Coronary artery (tissue), 2 donors: Measurements from ENCODE around the gene PTPRM.

ENCODE experiments used
- DNase-seq: peaks from one replicate; pipeline ENCODE4 v3.0.0-alpha.2; 2017; ENCODE audit warnings: low spot score
- H3K27ac ChIP-seq, 2 donors: fragments of 200-600 bp; sonication (generic); one replicate each; pipeline ENCODE4 v1.5.1; 2016 to 2019
- H3K4me3 ChIP-seq: fragments of 200-600 bp; sonication (generic); 2 replicates; pipeline ENCODE4 v1.5.1; 2016; ENCODE audit warnings: mild to moderate bottlenecking, moderate library complexity
- CTCF ChIP-seq: fragments of 200-600 bp; sonication (generic); IDR thresholded peaks from one replicate; pipeline ENCODE4 v1.5.1; 2019; ENCODE audit warnings: antibody characterized with exemption

The PTPRM gene

GRCh38 chr18:8313043-8313442 is 745.9 kb downstream of the PTPRM start:
- TF ChIP-seq CTCF = no peak
- Histone ChIP-seq H3K27ac (no peak overlapping the region), H3K4me3 (no peak overlapping the region)
- no peak for DNase-seq

GRCh38 chr18:8314124-8314523 is 747.0 kb downstream of the PTPRM start:
- Histone ChIP-seq H3K27ac (no peak overlapping the region), H3K4me3 (no peak overlapping the region)
- no peak for DNase-seq
- no peak for TF ChIP-seq CTCF

- DNase-seq = no peak
- TF ChIP-seq CTCF = no peak
- no peak overlapping the region for H3K4me3 ChIP-seq
- H3K27ac ChIP-seq = no peak overlapping the region
These were observed 752.8 kb downstream of the PTPRM start for GRCh38 chr18:8319798-8320489.

GRCh38 chr18:8322486-8322885 is 755.4 kb downstream of the PTPRM start:
- TF ChIP-seq CTCF = no peak
- no peak overlapping the region for H3K27ac ChIP-seq
- no peak for DNase-seq
- H3K4me3 ChIP-seq = no peak overlapping the region

GRCh38 chr18:8324343-8325065 is 757.4 kb downstream of the PTPRM start:
- no peak for DNase-seq

GRCh38 chr18:8326763-8327394 is 759.8 kb downstream of the PTPRM start:
- H3K27ac ChIP-seq = no peak overlapping the region
- TF ChIP-seq CTCF = no peak
- no peak for DNase-seq
- H3K4me3 ChIP-seq = no peak overlapping the region

More at GRCh38 chr18:8324343-8325065, 757.4 kb downstream of the PTPRM start:
- no peak overlapping the region for H3K27ac ChIP-seq
- H3K4me3 ChIP-seq = no peak overlapping the region
- no peak for TF ChIP-seq CTCF
